BLaER1 (cell line): Measurements from ENCODE around the gene AAR2.

Source experiments
- H3K27ac ChIP-seq: shearing (Covaris generic); formaldehyde crosslinking; 2 replicates; pipeline ENCODE4 v1.8.1; 2022
- H3K27me3 ChIP-seq: shearing (Covaris generic); formaldehyde crosslinking; 2 replicates; pipeline ENCODE4 v1.8.1; 2022
- H3K36me3 ChIP-seq: shearing (Covaris generic); formaldehyde crosslinking; 2 replicates; pipeline ENCODE4 v1.8.1; 2022
- H3K4me1 ChIP-seq: shearing (Covaris generic); formaldehyde crosslinking; 2 replicates; pipeline ENCODE4 v1.8.1; 2022
- H3K4me2 ChIP-seq: shearing (Covaris generic); formaldehyde crosslinking; 2 replicates; pipeline ENCODE4 v1.8.1; 2022
- H3K4me3 ChIP-seq: shearing (Covaris generic); formaldehyde crosslinking; 2 replicates; pipeline ENCODE4 v1.8.1; 2022
- H3K9ac ChIP-seq: shearing (Covaris generic); formaldehyde crosslinking; 2 replicates; pipeline ENCODE4 v1.8.1; 2022
- H3K9me3 ChIP-seq: shearing (Covaris generic); formaldehyde crosslinking; 2 replicates; pipeline ENCODE4 v1.8.1; 2022
- H4K20me1 ChIP-seq: shearing (Covaris generic); formaldehyde crosslinking; 2 replicates; pipeline ENCODE4 v1.8.1; 2022
- Cebpa-rat ChIP-seq: shearing (Covaris generic); IDR thresholded peaks from 2 replicates; pipeline ENCODE4 v1.8.1; 2022

The AAR2 gene

DNA sequence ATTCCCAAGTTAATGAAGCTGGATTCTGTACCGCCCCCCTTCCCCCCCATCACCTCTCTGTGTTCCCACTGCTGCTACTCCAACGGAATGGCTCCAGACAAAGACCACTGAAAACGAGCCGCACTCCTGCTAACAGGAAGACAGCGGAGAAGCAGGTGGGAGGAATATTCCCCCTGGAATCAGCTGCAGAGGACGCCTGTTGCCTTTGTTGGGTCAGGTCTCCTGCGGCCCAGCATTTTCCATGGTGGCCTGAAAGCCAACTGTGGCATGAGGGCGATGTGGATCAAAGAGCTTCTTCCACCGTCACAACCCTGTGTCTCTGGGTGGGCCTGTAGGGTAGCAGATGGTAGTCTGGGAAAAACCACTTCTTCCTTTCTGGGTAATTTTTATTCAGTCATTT lies 16.8 kb downstream of the AAR2 start:
- no peak overlapping the region for H3K9ac ChIP-seq
- no peak overlapping the region for H3K27ac ChIP-seq
- no peak for TF ChIP-seq Cebpa-rat
- H4K20me1 ChIP-seq = peaks cover 82% of the 10 kb centered on the region
- no peak overlapping the region for H3K4me3 ChIP-seq
- no peaks in the 10 kb centered on the region for H3K4me1 ChIP-seq
- no peaks in the 10 kb centered on the region for H3K9me3 ChIP-seq
- H3K27me3 ChIP-seq = no peaks in the 10 kb centered on the region
- H3K4me2 ChIP-seq = no peak overlapping the region
- H3K36me3 ChIP-seq = peaks cover 95% of the 10 kb centered on the region

DNA sequence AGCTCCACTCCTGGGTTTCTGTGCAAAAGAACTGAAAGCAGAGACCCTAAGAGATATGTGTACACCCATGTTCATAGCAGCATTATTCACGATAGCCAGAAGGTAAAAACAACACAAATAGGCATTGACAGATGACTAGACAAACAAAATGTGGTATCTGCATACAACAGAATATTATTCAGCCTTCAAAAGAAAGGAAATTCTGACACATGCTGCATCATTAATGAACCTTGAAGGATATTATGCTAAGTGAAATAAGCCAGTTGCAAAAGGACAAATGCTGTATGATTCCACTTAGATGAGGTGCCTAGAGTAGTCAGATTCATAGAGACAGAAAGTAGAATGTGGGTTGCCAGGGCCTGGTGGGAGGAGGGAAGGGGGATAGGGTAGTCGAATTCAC lies 17.8 kb downstream of the AAR2 start:
- no peak for TF ChIP-seq Cebpa-rat
- Histone ChIP-seq H4K20me1 (peaks cover 72% of the 10 kb centered on the region), H3K4me2 (no peak overlapping the region), H3K27me3 (no peaks in the 10 kb centered on the region), H3K36me3 (peaks cover 88% of the 10 kb centered on the region), H3K9ac (no peak overlapping the region), H3K9me3 (no peaks in the 10 kb centered on the region), H3K4me1 (no peaks in the 10 kb centered on the region), H3K27ac (no peak overlapping the region), H3K4me3 (no peak overlapping the region)

DNA sequence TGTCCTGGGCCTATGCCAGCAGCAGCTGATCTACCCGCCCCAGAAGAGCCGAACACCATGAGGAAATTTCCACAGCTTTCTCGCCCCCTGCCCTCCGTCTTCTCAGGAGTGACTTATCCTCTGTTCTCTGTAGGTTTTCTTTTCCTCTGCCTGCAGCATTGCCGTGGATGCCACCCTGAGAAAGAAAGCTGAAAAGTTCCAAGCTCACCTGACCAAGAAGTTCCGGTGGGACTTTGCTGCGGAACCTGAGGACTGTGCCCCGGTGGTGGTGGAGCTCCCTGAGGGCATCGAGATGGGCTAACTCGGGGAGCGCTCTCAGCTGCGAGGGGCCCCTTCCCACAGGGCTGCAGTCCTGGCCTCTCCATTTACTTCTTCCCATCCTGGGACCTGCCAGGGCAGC lies 19.2 kb downstream of the AAR2 start:
- TF ChIP-seq Cebpa-rat = no peak
- Histone ChIP-seq H3K36me3 (peaks cover 79% of the 10 kb centered on the region), H3K9me3 (no peaks in the 10 kb centered on the region)

DNA sequence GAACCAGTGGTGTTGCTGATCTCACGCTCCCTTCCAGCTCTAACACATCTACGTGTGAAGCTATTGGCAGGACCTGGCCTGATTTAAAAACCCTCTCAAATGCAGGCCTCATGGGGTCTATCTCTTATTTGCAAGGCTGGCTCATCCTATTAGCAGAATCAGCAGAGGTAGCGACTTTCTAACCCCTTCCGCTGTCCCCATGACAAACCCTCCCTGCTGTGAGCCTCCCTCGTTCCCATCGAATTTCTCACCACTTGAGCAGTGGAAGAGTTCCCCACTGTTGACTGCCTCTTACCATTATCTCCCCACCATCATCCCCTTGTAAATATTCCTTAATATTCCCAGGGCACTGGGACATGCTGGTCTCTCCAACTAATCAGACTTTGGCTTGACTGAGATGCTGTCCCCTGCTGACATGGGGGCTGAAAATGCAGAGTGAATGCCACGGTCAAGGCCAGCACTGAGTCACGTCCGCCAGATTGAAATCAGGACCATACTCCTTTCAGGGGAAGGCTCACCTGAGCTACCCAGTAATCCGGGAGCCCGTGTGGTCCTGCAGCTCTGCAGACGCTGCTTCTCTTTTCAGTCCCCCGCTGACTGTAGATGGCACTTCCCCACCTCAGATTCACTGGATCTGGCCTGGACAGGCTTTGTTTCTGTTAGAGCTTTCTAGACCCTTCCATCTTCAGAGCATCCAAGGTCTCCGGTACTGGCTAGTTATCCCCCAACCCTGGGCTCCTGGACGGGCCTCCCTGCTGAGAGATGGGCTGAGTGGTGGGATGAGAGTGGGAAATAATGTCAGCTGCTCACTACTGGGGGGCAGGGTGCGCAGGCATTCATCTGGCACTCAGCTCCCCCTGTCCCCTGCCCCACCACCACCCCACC lies 23.1 kb downstream of the AAR2 start:
- H3K4me1 ChIP-seq = no peaks in the 10 kb centered on the region
- no peak overlapping the region for H3K9ac ChIP-seq
- no peak overlapping the region for H3K4me3 ChIP-seq
- no peak overlapping the region for H3K4me2 ChIP-seq
- H3K36me3 ChIP-seq = peaks cover 39% of the 10 kb centered on the region
- H3K27me3 ChIP-seq = no peaks in the 10 kb centered on the region
- H3K27ac ChIP-seq = no peak overlapping the region
- H4K20me1 ChIP-seq = peaks cover 20% of the 10 kb centered on the region
- no peak for TF ChIP-seq Cebpa-rat
- H3K9me3 ChIP-seq = no peaks in the 10 kb centered on the region

More for the DNA sequence above, 19.2 kb downstream of the AAR2 start:
- H3K27me3 ChIP-seq = no peaks in the 10 kb centered on the region
- no peak overlapping the region for H3K4me3 ChIP-seq
- H3K4me2 ChIP-seq = no peak overlapping the region
- H3K9ac ChIP-seq = no peak overlapping the region
- H4K20me1 ChIP-seq = peaks cover 59% of the 10 kb centered on the region
- H3K4me1 ChIP-seq = no peaks in the 10 kb centered on the region
- no peak overlapping the region for H3K27ac ChIP-seq

DNA sequence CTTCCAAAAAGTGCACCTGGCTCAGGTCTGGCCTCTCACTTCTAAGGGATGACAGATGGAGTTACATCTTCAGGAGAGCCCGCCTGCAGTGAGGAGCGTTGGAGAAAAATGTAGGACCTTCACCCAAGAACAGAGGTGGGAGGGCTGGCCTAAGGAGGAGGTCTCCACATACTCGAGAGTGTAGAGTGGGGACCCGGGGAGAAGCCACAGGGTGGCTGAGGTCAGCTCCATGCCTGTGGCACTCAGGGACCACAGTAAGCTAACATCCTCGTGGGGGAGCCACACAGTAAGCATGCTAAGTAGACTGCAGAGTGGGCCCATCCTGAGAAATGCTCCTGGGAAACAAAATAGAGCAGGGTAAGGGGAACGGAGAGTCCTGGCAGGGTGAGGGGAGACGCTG lies 24.0 kb downstream of the AAR2 start:
- TF ChIP-seq Cebpa-rat = no peak

DNA sequence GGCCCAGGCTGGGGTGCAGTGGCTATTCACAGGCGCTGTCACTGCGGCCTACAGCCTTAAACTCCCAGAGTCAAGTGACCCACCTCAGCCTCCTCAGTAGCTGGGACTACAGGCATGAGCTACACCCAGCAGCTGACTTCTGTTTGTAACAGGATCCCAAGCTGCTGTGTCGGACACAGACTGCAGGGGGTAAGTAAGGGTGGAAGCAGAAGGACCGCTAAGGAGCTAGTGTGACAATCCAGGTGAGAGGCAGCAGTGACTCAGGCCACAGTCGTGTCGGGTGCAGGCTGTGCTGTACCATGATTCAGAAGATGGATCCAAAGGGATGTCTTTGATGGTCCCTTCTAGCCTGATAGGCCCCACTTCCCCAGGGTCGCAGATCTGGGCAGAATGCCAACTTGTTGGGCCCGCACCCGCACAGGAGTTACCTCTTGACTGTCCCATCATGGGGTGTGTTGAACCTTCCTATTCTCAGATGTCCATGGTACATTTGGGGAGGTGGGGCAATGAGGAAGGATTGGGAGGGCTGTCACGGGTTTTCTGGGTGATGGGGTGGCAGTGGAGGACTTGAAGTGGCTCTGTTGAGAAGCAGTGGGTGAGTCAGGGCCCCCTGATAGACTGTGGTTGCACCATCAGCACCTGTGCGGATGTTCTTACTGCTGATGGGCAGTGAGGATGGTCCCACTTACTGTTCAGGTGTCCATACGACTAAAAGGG lies 25.3 kb downstream of the AAR2 start:
- no peak overlapping the region for H3K9ac ChIP-seq
- TF ChIP-seq Cebpa-rat = no peak
- H3K27ac ChIP-seq = no peak overlapping the region
- H4K20me1 ChIP-seq = no peaks in the 10 kb centered on the region
- H3K4me1 ChIP-seq = no peaks in the 10 kb centered on the region
- H3K36me3 ChIP-seq = peaks cover 18% of the 10 kb centered on the region
- no peaks in the 10 kb centered on the region for H3K27me3 ChIP-seq
- H3K4me3 ChIP-seq = no peak overlapping the region
- no peak overlapping the region for H3K4me2 ChIP-seq
- H3K9me3 ChIP-seq = no peaks in the 10 kb centered on the region

More for the DNA sequence above, 24.0 kb downstream of the AAR2 start:
- Histone ChIP-seq H3K4me2 (no peak overlapping the region), H3K4me3 (no peak overlapping the region), H3K27ac (no peak overlapping the region), H3K36me3 (peaks cover 30% of the 10 kb centered on the region), H3K27me3 (no peaks in the 10 kb centered on the region), H3K4me1 (no peaks in the 10 kb centered on the region), H3K9ac (no peak overlapping the region), H4K20me1 (peaks cover 12% of the 10 kb centered on the region; the same call in 1 of the 2 replicates), H3K9me3 (no peaks in the 10 kb centered on the region)

DNA sequence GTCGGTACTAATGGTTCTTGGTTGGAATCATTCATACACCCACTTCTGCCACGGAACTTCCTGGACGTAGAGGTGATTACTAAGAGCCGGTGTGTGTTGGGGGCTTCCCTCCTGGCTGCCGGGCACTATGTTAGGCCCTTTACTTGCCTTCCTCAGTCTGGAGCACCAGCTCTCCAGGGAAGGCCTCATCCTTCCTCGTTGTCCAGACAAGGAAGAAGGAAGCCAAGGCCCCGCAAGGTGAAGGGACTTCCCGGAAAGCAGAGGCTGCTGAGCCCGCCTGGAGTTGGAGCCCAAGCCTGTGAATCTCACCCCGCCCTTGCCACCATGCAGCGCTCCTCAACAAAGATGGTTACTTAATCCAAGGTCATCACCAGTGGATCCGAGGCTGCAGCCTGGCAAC lies 26.2 kb downstream of the AAR2 start:
- Histone ChIP-seq H3K27ac (no peak overlapping the region), H3K9ac (no peak overlapping the region), H3K4me1 (no peaks in the 10 kb centered on the region), H4K20me1 (no peaks in the 10 kb centered on the region), H3K4me3 (no peak overlapping the region), H3K36me3 (peaks cover 9% of the 10 kb centered on the region), H3K4me2 (no peak overlapping the region), H3K9me3 (no peaks in the 10 kb centered on the region), H3K27me3 (no peaks in the 10 kb centered on the region)
- no peak for TF ChIP-seq Cebpa-rat

DNA sequence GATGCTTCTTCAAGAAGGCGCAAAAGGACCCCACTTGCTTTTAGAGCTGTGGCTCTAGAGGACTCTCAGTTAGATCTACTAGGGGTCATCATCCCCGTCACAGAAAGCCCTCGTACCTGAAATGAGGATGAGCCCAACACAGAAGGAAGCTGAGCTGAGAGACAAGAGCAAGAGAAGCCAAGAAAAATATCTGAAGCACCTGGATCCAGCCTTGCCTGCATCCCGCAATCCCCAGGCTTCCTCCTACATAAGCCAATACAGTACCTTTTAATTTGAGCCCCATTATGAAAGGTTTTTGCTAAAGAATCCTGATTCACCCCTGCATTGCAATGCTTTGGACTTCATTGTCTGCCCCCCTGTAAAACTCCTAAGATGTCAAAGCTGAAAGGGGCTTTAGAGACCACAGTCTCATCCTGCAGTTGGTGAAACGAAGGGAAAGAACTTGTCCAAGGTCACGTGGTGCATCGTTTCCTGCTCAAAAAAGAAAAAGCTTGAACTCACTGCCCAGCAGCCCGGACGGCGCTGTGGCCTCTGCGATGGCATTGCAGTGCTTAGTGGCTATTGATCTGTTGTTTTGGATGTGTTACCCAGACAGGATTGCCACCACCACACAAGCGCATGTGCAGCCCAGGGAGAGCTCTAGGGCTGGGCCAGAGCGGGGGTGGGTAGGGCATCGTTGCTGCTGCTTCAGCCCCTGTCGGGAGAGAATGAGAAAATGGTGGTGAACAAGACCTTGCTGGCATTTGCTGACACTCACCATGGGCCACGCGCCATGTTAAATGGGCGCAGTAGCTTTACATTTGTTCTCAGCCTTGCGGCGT lies 28.4 kb downstream of the AAR2 start:
- H4K20me1 ChIP-seq = no peaks in the 10 kb centered on the region
- no peak overlapping the region for H3K27ac ChIP-seq
- TF ChIP-seq Cebpa-rat = no peak
- no peak overlapping the region for H3K9ac ChIP-seq
- no peaks in the 10 kb centered on the region for H3K27me3 ChIP-seq
- H3K36me3 ChIP-seq = no peaks in the 10 kb centered on the region
- no peak overlapping the region for H3K4me2 ChIP-seq
- H3K4me1 ChIP-seq = no peaks in the 10 kb centered on the region
- H3K4me3 ChIP-seq = no peak overlapping the region
- no peaks in the 10 kb centered on the region for H3K9me3 ChIP-seq

DNA sequence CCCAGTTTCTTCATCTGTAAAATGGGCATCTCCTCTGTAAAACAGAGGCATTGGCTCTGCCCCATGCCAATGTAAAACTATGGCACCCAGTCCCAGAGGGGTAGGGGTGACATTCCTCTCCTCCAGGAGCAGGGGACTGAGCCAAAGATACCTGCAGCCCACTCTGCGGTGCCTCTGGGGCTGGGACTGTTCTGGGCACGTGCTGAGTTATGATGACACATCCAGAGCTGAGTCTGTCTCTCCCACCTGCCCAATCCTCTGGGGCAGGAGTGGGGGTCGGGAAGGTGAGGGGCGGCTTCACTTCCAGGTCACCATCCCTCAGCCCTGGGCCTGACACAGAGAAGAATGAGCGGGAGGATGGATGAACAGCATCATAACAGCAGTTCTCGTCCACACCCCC lies 29.9 kb downstream of the AAR2 start:
- no peak overlapping the region for H3K27ac ChIP-seq
- no peak overlapping the region for H3K4me2 ChIP-seq
- no peak overlapping the region for H3K9ac ChIP-seq
- no peaks in the 10 kb centered on the region for H3K36me3 ChIP-seq
- no peaks in the 10 kb centered on the region for H3K9me3 ChIP-seq
- no peaks in the 10 kb centered on the region for H3K27me3 ChIP-seq
- no peaks in the 10 kb centered on the region for H3K4me1 ChIP-seq
- no peak overlapping the region for H3K4me3 ChIP-seq
- H4K20me1 ChIP-seq = no peaks in the 10 kb centered on the region
- TF ChIP-seq Cebpa-rat = no peak
